Activated CD4-positive, alpha-beta T cell treated with anti-CD3 and anti-CD28 coated beads, Interleukin-2, amount 50 U/mL, for 1 hour (primary cell): ENCODE data around the gene CPN2.

Experiments
- DNase-seq: peaks from one replicate; pipeline ENCODE4 v3.0.0-alpha.2; 2020

The CPN2 gene

GRCh38 chr3:194351080-194351672, at the start of gene CPN2:
CPN2 (minus strand) TSS chr3:194351328; CDS start chr3:194342702, 8,626 bp downstream.
- DNase-seq: no peak

- DNase-seq: no peak
Observed at GRCh38 chr3:194399874-194400411, 48.8 kb upstream of the CPN2 start.

GRCh38 chr3:194399166-194399565, 48.0 kb upstream of the CPN2 start, which contains the start of gene GP5:
GP5 (minus strand) TSS chr3:194399266; CDS start chr3:194398282, 984 bp downstream.
- no peak for DNase-seq

- no peak for DNase-seq
Observed at GRCh38 chr3:194397757-194398312, 46.7 kb upstream of the CPN2 start.

- DNase-seq: peak; percentile 30
Observed at GRCh38 chr3:194396859-194397756, 46.0 kb upstream of the CPN2 start.

GRCh38 chr3:194396539-194396858, 45.4 kb upstream of the CPN2 start:
- DNase-seq: no peak

- peak; percentile 60 for DNase-seq
Observed at GRCh38 chr3:194395778-194396538, 44.8 kb upstream of the CPN2 start.

GRCh38 chr3:194395212-194395611, 44.1 kb upstream of the CPN2 start:
- DNase-seq: no peak

- DNase-seq: no peak
Observed at GRCh38 chr3:194392576-194392975, 41.4 kb upstream of the CPN2 start.

- DNase-seq: no peak
Observed at GRCh38 chr3:194390835-194391234, 39.7 kb upstream of the CPN2 start.

GRCh38 chr3:194389269-194389668, 38.1 kb upstream of the CPN2 start:
- DNase-seq: no peak

- DNase-seq: no peak
Observed at GRCh38 chr3:194387926-194388418, 36.8 kb upstream of the CPN2 start.

GRCh38 chr3:194387276-194387675, 36.1 kb upstream of the CPN2 start:
- DNase-seq: no peak

GRCh38 chr3:194386648-194387047, 35.5 kb upstream of the CPN2 start:
- no peak for DNase-seq

- no peak for DNase-seq
Observed at GRCh38 chr3:194386066-194386465, 34.9 kb upstream of the CPN2 start.

- DNase-seq: no peak
Observed at GRCh38 chr3:194384569-194385001, 33.5 kb upstream of the CPN2 start.

- no peak for DNase-seq
Observed at GRCh38 chr3:194384156-194384555, 33.0 kb upstream of the CPN2 start.

- DNase-seq: no peak
Observed at GRCh38 chr3:194383276-194383940, 32.3 kb upstream of the CPN2 start.

- DNase-seq: no peak
Observed at GRCh38 chr3:194382892-194383223, 31.7 kb upstream of the CPN2 start.

GRCh38 chr3:194382196-194382891, 31.2 kb upstream of the CPN2 start:
- DNase-seq: no peak

- no peak for DNase-seq
Observed at GRCh38 chr3:194381460-194381875, 30.3 kb upstream of the CPN2 start.

- DNase-seq: no peak
Observed at GRCh38 chr3:194380326-194380725, 29.2 kb upstream of the CPN2 start.
